IMR-90 (cell line): ENCODE data around the gene GAPT. TPM values are rescaled to one million over a fixed set of nuclear protein-coding genes. Genes with fewer than 3 reads are reported as not detected.

Experiments used
- ATAC-seq: fragments of 200-7000 bp; cut with Tn5 transposase; 2 replicates; pipeline ENCODE4 v1.9.1; 2020; ENCODE audit warnings: low read depth, mild to moderate bottlenecking, moderate library complexity
- BruUV-seq: library from RNA; stranded (reverse); fragments of 400-500 nt; replicated peaks from 2 replicates; lab custom pipeline; 2021; lab: Mats Ljungman, UMichigan
- CTCF ChIA-PET: fragments of 300-600 bp; formaldehyde crosslinking; extraction: SDS; loops from one replicate; lab custom pipeline; 2021; ENCODE audit warnings: antibody characterized with exemption; lab: Yijun Ruan, JAX
- POLR2A ChIA-PET: fragments of 300-600 bp; sonication (Branson Sonifier 250); formaldehyde crosslinking; loops from one replicate; lab custom pipeline; 2022; ENCODE audit warnings: antibody characterized with exemption; ENCODE audit not compliant: unreplicated experiment; lab: Charles Lee
- DNase-seq: peaks from one replicate; pipeline ENCODE4 v3.0.0; 2013
- H2AFZ ChIP-seq: replicated peaks from 2 replicates; pipeline ENCODE3; 2013; ENCODE audit warnings: low read length, mild to moderate bottlenecking; ENCODE audit not compliant: poor library complexity
- H2AK5ac ChIP-seq: 2 replicates; pipeline ENCODE4 v1.6.1; 2013; ENCODE audit warnings: low read depth, low read length, inconsistent platforms
- H2AK9ac ChIP-seq: replicated peaks from 2 replicates; pipeline ENCODE3; 2013; ENCODE audit warnings: mild to moderate bottlenecking, low read depth, low read length, moderate library complexity; ENCODE audit not compliant: poor library complexity
- H2BK120ac ChIP-seq: 2 replicates; pipeline ENCODE4 v1.6.1; 2013; ENCODE audit warnings: low read depth, low read length, inconsistent platforms
- H2BK15ac ChIP-seq: 3 replicates; pipeline ENCODE4 v1.6.1; 2013; ENCODE audit warnings: low read depth, low read length, inconsistent platforms
- H2BK20ac ChIP-seq: 2 replicates; pipeline ENCODE4 v1.6.1; 2013; ENCODE audit warnings: low read depth, mild to moderate bottlenecking, inconsistent platforms, low read length, moderate library complexity
- H2BK5ac ChIP-seq: 2 replicates; pipeline ENCODE4 v1.6.1; 2013; ENCODE audit warnings: mild to moderate bottlenecking, low read depth, low read length, inconsistent platforms; ENCODE audit not compliant: poor library complexity, severe bottlenecking
- H3K14ac ChIP-seq: replicated peaks from 2 replicates; pipeline ENCODE4 v1.6.1; 2013; ENCODE audit warnings: low read depth, low read length, inconsistent platforms
- H3K18ac ChIP-seq: 2 replicates; pipeline ENCODE4 v1.6.1; 2013; ENCODE audit warnings: low read depth, low read length, control low read depth
- H3K23ac ChIP-seq: 2 replicates; pipeline ENCODE4 v1.6.1; 2013; ENCODE audit warnings: low read depth, low read length, inconsistent platforms
- H3K27ac ChIP-seq: 2 replicates; pipeline ENCODE4 v1.5.1; 2013; ENCODE audit warnings: mild to moderate bottlenecking, control low read depth, low read length; ENCODE audit not compliant: insufficient read depth
- H3K27me3 ChIP-seq: 2 replicates; pipeline ENCODE4 v1.6.1; 2013; ENCODE audit warnings: low read length; ENCODE audit not compliant: control insufficient read depth, insufficient read depth
- H3K36me3 ChIP-seq: 2 replicates; pipeline ENCODE4 v1.6.1; 2013; ENCODE audit warnings: low read length, mixed read lengths; ENCODE audit not compliant: control insufficient read depth, insufficient read depth
- H3K4ac ChIP-seq: 2 replicates; pipeline ENCODE4 v1.6.1; 2013; ENCODE audit warnings: low read depth, low read length, inconsistent platforms
- H3K4me1 ChIP-seq: 2 replicates; pipeline ENCODE4 v1.6.1; 2013; ENCODE audit warnings: low read length, mixed read lengths; ENCODE audit not compliant: control insufficient read depth, insufficient read depth
- H3K4me2 ChIP-seq: 2 replicates; pipeline ENCODE4 v1.6.1; 2013; ENCODE audit warnings: low read depth, mild to moderate bottlenecking, control low read depth, low read length, moderate library complexity
- H3K4me3 ChIP-seq: 2 replicates; pipeline ENCODE4 v1.5.1; 2013; ENCODE audit warnings: low read depth, mild to moderate bottlenecking, control low read depth, low read length, moderate library complexity; ENCODE audit not compliant: insufficient read depth
- H3K56ac ChIP-seq: 2 replicates; pipeline ENCODE4 v1.6.1; 2013; ENCODE audit warnings: low read length, inconsistent platforms; ENCODE audit not compliant: insufficient read depth; ENCODE audit errors: extremely low read depth
- H3K79me1 ChIP-seq, 2 experiments: 2 replicates each; pipeline ENCODE4 v1.6.1; 2013; ENCODE audit warnings: low read length in 2 of 2, inconsistent platforms in 1 of 2, low read depth in 1 of 2
- H3K9ac ChIP-seq: 2 replicates; pipeline ENCODE4 v1.6.1; 2013; ENCODE audit warnings: low read depth, low read length, control low read depth
- H3K9me1 ChIP-seq: 2 replicates; pipeline ENCODE4 v1.6.1; 2013; ENCODE audit warnings: low read length, inconsistent platforms; ENCODE audit not compliant: insufficient read depth
- H3K9me3 ChIP-seq: 2 replicates; pipeline ENCODE4 v1.6.1; 2013; ENCODE audit warnings: low read length; ENCODE audit not compliant: control insufficient read depth, insufficient read depth
- H4K20me1 ChIP-seq: 2 replicates; pipeline ENCODE4 v1.6.1; 2013; ENCODE audit warnings: low read length, inconsistent platforms; ENCODE audit not compliant: insufficient read depth
- H4K5ac ChIP-seq: 2 replicates; pipeline ENCODE4 v1.6.1; 2013; ENCODE audit warnings: mild to moderate bottlenecking, low read depth, low read length, control low read depth
- H4K8ac ChIP-seq, 2 experiments: 2 replicates each; pipeline ENCODE4 v1.6.1; 2013; ENCODE audit warnings: low read depth in 2 of 2, low read length in 2 of 2, control low read depth in 1 of 2, inconsistent platforms in 1 of 2
- H4K91ac ChIP-seq: 2 replicates; pipeline ENCODE4 v1.6.1; 2013; ENCODE audit warnings: low read depth, low read length, inconsistent platforms; ENCODE audit not compliant: insufficient read depth
- BHLHE40 ChIP-seq: fragments of 150-350 bp; IDR thresholded peaks from 2 replicates; pipeline ENCODE4 v1.6.1; 2016; ENCODE audit warnings: mild to moderate bottlenecking, low read depth, low read length
- CEBPB ChIP-seq: IDR thresholded peaks from 2 replicates; pipeline ENCODE4 v1.6.1; 2012; ENCODE audit warnings: low read depth, low read length, improper control_type of control experiment
- CTCF ChIP-seq: conservative IDR thresholded peaks from 2 replicates; pipeline ENCODE4 v1.5.1; 2012; ENCODE audit warnings: mild to moderate bottlenecking, low read depth, low read length, improper control_type of control experiment
- FOS ChIP-seq: fragments of 150-350 bp; IDR thresholded peaks from 2 replicates; pipeline ENCODE4 v1.6.1; 2016; ENCODE audit warnings: low read depth, low read length
- MAFK ChIP-seq: IDR thresholded peaks from 2 replicates; pipeline ENCODE4 v1.6.1; 2012; ENCODE audit warnings: low read depth, low read length, improper control_type of control experiment
- MAZ ChIP-seq: IDR thresholded peaks from 2 replicates; pipeline ENCODE4 v1.6.1; 2012; ENCODE audit warnings: low read depth, mild to moderate bottlenecking, low read length, improper control_type of control experiment, moderate library complexity, borderline replicate concordance
- MXI1 ChIP-seq: IDR thresholded peaks from 2 replicates; pipeline ENCODE4 v1.6.1; 2012; ENCODE audit warnings: low read depth, mild to moderate bottlenecking, low read length, moderate library complexity, borderline replicate concordance
- NFE2L2 ChIP-seq: fragments of 150-350 bp; IDR thresholded peaks from 2 replicates; pipeline ENCODE4 v1.6.1; 2016; ENCODE audit warnings: low read depth, mild to moderate bottlenecking, low read length
- POLR2A ChIP-seq: IDR thresholded peaks from 2 replicates; pipeline ENCODE4 v1.6.1; 2012; ENCODE audit warnings: mild to moderate bottlenecking, low read depth, low read length
- RAD21 ChIP-seq: IDR thresholded peaks from 2 replicates; pipeline ENCODE4 v1.6.1; 2012; ENCODE audit warnings: low read length, improper control_type of control experiment
- RFX5 ChIP-seq: IDR thresholded peaks from 2 replicates; pipeline ENCODE4 v1.8.0; 2012; ENCODE audit warnings: low read depth, mild to moderate bottlenecking, low read length, moderate library complexity
- SMC3 ChIP-seq: fragments of 150-350 bp; IDR thresholded peaks from 2 replicates; pipeline ENCODE4 v1.6.1; 2016; ENCODE audit warnings: low read depth, mild to moderate bottlenecking, antibody characterized with exemption, low read length, moderate library complexity
- USF2 ChIP-seq: fragments of 150-350 bp; IDR thresholded peaks from 2 replicates; pipeline ENCODE4 v1.6.1; 2017; ENCODE audit warnings: mild to moderate bottlenecking, antibody characterized with exemption, low read length, low read depth
- WGBS, 2 experiments: methylation state at CpG; one replicate each; pipeline versions ENCODE4 v1.1.5 to v1.1.7; 2013; ENCODE audit warnings: missing lambda C conversion rate in 2 of 2; ENCODE audit not compliant: insufficient read length in 1 of 2; ENCODE audit errors: extremely low coverage in 2 of 2; 5-methylcytosine and 5-hydroxymethylcytosine counted together
- dilution Hi-C: fragments of 300-500 bp; cut with HindIII; formaldehyde crosslinking; loops from one replicate; pipeline ENCODE4 v1.14.3; 2018; ENCODE audit warnings: low sequenced_read_pairs; ENCODE audit not compliant: unreplicated experiment
- in situ Hi-C: fragments of 300-500 bp; cut with MboI; formaldehyde crosslinking; loops from 3 replicates; pipeline ENCODE4 v1.14.3; 2019; ENCODE audit warnings: low sequenced_read_pairs, inconsistent platforms, mixed read lengths
- intact Hi-C: fragments of 100-400 bp; cut with micrococcal nuclease; formaldehyde crosslinking; loops from 2 replicates; pipeline ENCODE4 v1.10.0; 2022
- polyA plus RNA-seq, 3 experiments: library from polyadenylated mRNA; depleted of rRNA; stranded (reverse); fragments of >200 nt; gene quantifications; 2 replicates each; pipeline ENCODE4 v1.2.3, GENCODE V29; 2012; ENCODE audit warnings: low replicate concordance in 1 of 3
- total RNA-seq: library from RNA; depleted of rRNA; stranded (reverse); fragments of >200 nt; gene quantifications from 2 replicates; pipeline ENCODE4 v1.2.3, GENCODE V29; 2012

The GAPT gene
- total and polyA plus RNA-seq, 2 of the 4 experiments (the other 2 are of a cell fraction), result not detected

GRCh38 chr5:58450811-58451629, 40.2 kb upstream of the GAPT start (continued):
- TF ChIP-seq POLR2A, result no peak; the same call in 1 of the 2 replicates
- no peak for TF ChIP-seq RFX5

GRCh38 chr5:58451732-58452565, 39.3 kb upstream of the GAPT start:
- in situ Hi-C loops, result loop anchor here (5.0 to 25.0 kb wide), 3 partner anchors 560 to 1540 kb away; partner anchors contain the start of gene SETD9
- TF ChIP-seq CTCF, result no peak
- no peak for TF ChIP-seq MXI1
- TF ChIP-seq MAZ, result no peak
- TF ChIP-seq BHLHE40, result no peak
- TF ChIP-seq RAD21, result no peak
- TF ChIP-seq MAFK, result no peak
- no peak for TF ChIP-seq NFE2L2
- TF ChIP-seq FOS, result no peak
- TF ChIP-seq CEBPB, result no peak
- TF ChIP-seq USF2, result no peak
- TF ChIP-seq SMC3, result no peak
- TF ChIP-seq RFX5, result no peak

More at GRCh38 chr5:58451732-58452565, 39.3 kb upstream of the GAPT start:
- H2BK15ac ChIP-seq, result no peak overlapping the region
- H2BK20ac ChIP-seq, result no peak overlapping the region
- peaks cover 19 to 26% of the 10 kb centered on the region in 2 experiments for H3K79me1 ChIP-seq
- H4K8ac ChIP-seq, result no peak overlapping the region
- H2AFZ ChIP-seq, result no peak overlapping the region
- no peak overlapping the region for H4K5ac ChIP-seq
- no peak overlapping the region for H3K23ac ChIP-seq
- H4K20me1 ChIP-seq, result peaks cover 34% of the 10 kb centered on the region
- H3K9me1 ChIP-seq, result peaks cover 5% of the 10 kb centered on the region; the same call in 1 of the 2 replicates
- no peak overlapping the region for H3K27ac ChIP-seq
- H3K27me3 ChIP-seq, result no peaks in the 10 kb centered on the region
- no peak overlapping the region for H2AK9ac ChIP-seq
- H3K9me3 ChIP-seq, result no peaks in the 10 kb centered on the region
- H3K36me3 ChIP-seq, result peaks cover 38% of the 10 kb centered on the region
- H3K4me3 ChIP-seq, result no peak overlapping the region
- no peak overlapping the region for H3K4ac ChIP-seq
- no peak overlapping the region for H4K91ac ChIP-seq
- DNase-seq (peak; percentile 39), ATAC-seq (peak; percentile 5; the same call in 1 of the 2 replicates)
- H3K18ac ChIP-seq, result no peak overlapping the region
- H2BK5ac ChIP-seq, result no peak overlapping the region
- ChIA-PET CTCF (no interaction called here), POLR2A (interaction anchor here (0.5 kb wide), 1 partner anchor 578 kb away, joined by 3 read pairs; no protein-coding TSS in a partner anchor)
- dilution Hi-C loops, result no loop called here
- 82 to 100% methylated on average over 1 to 6 of the region's 8 CpGs for WGBS, 2 experiments
- H3K4me2 ChIP-seq, result no peak overlapping the region
- H3K4me1 ChIP-seq, result peaks cover 2% of the 10 kb centered on the region; the same call in 1 of the 2 replicates
- BruUV-seq, result no TSS peak
- no peak overlapping the region for H3K9ac ChIP-seq
- no peak overlapping the region for H3K14ac ChIP-seq
- intact Hi-C loops, result no loop called here
- no peak overlapping the region for H3K56ac ChIP-seq
- H2BK120ac ChIP-seq, result no peak overlapping the region
- H2AK5ac ChIP-seq, result no peak overlapping the region
